Memory B cell (primary cell): ENCODE data around the gene IGF2BP2.

Experiments
- ATAC-seq: fragments of 150-1000 bp; cut with Tn5 transposase; 2 replicates; pipeline ENCODE4 v1.10.0; 2021; ENCODE audit warnings: low read depth, mild to moderate bottlenecking, moderate library complexity
- DNase-seq, 2 donors: peaks; one replicate each; pipeline ENCODE4 v3.0.0; 2022; ENCODE audit warnings: low spot score in 2 of 2
- H3K27ac Mint-ChIP-seq: one replicate; pipeline ENCODE4 v1.8.0; 2022; ENCODE audit warnings: mild to moderate bottlenecking, moderate library complexity, mixed read lengths
- H3K27me3 Mint-ChIP-seq: one replicate; pipeline ENCODE4 v1.8.0; 2022; ENCODE audit warnings: mixed read lengths
- H3K36me3 Mint-ChIP-seq: one replicate; pipeline ENCODE4 v1.8.0; 2022; ENCODE audit warnings: mild to moderate bottlenecking, mixed read lengths
- H3K4me1 Mint-ChIP-seq: one replicate; pipeline ENCODE4 v1.8.0; 2022; ENCODE audit warnings: mixed read lengths
- H3K4me3 Mint-ChIP-seq: one replicate; pipeline ENCODE4 v1.8.0; 2022; ENCODE audit warnings: mild to moderate bottlenecking, moderate library complexity, mixed read lengths
- H3K9me3 Mint-ChIP-seq: one replicate; pipeline ENCODE4 v1.8.0; 2022; ENCODE audit warnings: mixed read lengths

IGF2BP2 gene

DNA sequence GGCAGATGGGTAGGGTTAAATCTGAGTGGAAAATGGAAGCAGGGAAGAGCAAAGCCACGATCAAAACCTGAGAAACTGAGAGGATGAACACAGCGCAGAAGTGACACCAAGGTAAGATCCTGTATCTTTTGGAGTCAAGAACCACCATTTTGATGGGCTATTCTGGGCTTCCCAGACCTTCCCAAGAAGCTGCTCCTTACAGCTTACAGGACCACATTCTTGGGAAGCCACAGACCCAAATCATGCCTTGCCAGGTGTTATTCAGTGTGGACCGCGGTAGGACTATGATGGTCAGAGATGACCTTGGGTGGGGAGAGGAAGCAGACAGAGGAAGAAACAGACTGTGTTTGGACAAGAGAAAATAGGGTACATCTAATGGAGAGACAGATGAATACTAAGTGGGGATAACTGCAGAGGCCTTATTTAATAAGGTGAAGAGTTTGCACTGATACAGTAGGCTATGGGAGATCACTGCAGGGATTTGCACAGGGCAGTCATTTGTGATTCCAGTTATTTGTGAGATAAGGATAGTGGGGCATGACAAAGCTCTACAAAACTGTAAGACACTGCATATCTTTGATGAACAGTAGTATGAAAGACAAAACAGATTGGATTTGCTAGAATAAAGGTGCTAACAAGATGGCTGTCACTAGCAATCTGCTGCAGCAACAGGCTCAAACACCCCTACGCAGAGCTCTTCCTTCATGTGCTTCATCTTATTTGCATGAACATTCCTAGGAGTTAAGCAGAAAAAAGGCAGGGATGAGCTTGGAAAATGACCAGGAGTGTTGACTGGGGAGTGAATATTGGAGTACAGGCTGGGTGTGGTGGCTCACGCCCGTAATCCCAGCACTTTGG, 105.9 kb downstream of the IGF2BP2 start:
- H3K27ac Mint-ChIP-seq = no peak overlapping the region
- no peaks in the 10 kb centered on the region for H3K9me3 Mint-ChIP-seq
- ATAC-seq (no peak), DNase-seq (no peak)
- no peak overlapping the region for H3K4me3 Mint-ChIP-seq
- peaks cover 13% of the 10 kb centered on the region for H3K27me3 Mint-ChIP-seq
- no peaks in the 10 kb centered on the region for H3K36me3 Mint-ChIP-seq
- no peaks in the 10 kb centered on the region for H3K4me1 Mint-ChIP-seq

DNA sequence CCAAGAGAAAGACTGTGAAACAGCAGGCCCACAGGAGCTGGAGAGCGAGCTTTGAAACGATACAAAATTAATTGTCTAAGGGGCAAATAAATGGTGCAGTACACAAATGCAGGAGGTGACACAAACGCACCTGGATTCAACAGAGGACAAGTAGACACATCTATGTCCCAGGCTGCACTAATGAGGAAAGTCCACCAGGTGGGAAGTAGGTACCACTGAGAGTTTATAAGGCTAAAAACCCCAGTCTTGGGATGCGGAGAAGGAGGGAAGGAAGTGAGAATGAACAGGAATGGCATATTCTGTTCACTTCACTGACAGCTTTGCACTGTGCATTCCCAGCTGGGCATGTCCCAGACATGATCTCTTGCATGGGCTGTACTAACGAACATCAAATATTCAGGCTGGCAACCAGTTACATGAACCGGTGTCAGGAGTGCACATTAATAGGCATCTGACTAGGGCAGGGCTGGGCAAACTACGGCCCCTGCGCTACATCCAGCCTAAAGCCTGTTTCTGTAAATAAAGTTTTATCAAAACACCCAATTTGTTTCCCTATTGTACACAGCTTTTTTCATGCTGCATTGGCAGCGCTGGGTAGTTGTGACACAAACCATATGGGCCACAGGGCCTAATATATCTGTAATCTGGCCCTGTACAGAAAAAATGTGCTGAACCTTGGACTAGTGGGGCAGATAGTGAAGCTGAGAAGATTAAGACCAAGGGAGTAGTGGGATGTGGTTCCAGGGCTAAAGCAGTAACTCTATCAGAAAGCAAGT, 107.0 kb downstream of the IGF2BP2 start:
- no peak overlapping the region for H3K4me3 Mint-ChIP-seq
- ATAC-seq = no peak
- peaks cover 11% of the 10 kb centered on the region for H3K27me3 Mint-ChIP-seq
- no peaks in the 10 kb centered on the region for H3K9me3 Mint-ChIP-seq
- no peak for DNase-seq
- H3K27ac Mint-ChIP-seq = no peak overlapping the region
- no peaks in the 10 kb centered on the region for H3K4me1 Mint-ChIP-seq
- H3K36me3 Mint-ChIP-seq = no peaks in the 10 kb centered on the region

- Mint-ChIP-seq H3K4me1 (no peaks in the 10 kb centered on the region), H3K36me3 (no peaks in the 10 kb centered on the region), H3K9me3 (no peaks in the 10 kb centered on the region), H3K27ac (no peak overlapping the region), H3K4me3 (no peak overlapping the region), H3K27me3 (peaks cover 11% of the 10 kb centered on the region)
- DNase-seq (no peak), ATAC-seq (no peak)
Measured at GRCh38 chr3:185717121-185717520, 107.7 kb downstream of the IGF2BP2 start.

- no peak overlapping the region for H3K4me3 Mint-ChIP-seq
- peaks cover 11% of the 10 kb centered on the region for H3K27me3 Mint-ChIP-seq
- H3K36me3 Mint-ChIP-seq = no peaks in the 10 kb centered on the region
- DNase-seq (no peak), ATAC-seq (no peak)
- no peaks in the 10 kb centered on the region for H3K4me1 Mint-ChIP-seq
- H3K27ac Mint-ChIP-seq = no peak overlapping the region
- H3K9me3 Mint-ChIP-seq = no peaks in the 10 kb centered on the region
Measured at GRCh38 chr3:185716436-185717108, 108.3 kb downstream of the IGF2BP2 start.

DNA sequence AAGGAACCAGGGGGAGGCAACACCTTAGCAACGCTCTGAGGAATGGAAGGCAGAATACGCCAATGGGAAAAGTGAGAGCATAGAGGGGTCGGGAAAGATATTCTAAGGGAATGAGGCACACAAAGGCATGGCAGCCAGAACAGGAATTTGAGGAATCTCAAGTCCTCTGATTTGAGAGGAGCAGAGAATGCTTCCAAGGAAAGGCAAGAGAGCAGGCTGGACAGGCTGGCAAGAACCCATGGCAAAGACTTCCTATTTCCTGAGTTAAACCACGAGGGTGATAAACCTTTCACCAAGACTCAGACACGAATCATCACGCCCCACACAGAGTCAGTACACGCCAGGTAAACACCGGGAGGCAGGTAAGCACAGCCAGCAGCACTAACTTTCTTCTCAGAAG, 109.8 kb downstream of the IGF2BP2 start:
- H3K36me3 Mint-ChIP-seq = no peaks in the 10 kb centered on the region
- DNase-seq (no peak), ATAC-seq (no peak)
- H3K4me3 Mint-ChIP-seq = no peak overlapping the region
- H3K9me3 Mint-ChIP-seq = no peaks in the 10 kb centered on the region
- no peaks in the 10 kb centered on the region for H3K4me1 Mint-ChIP-seq
- peaks cover 11% of the 10 kb centered on the region for H3K27me3 Mint-ChIP-seq
- H3K27ac Mint-ChIP-seq = no peak overlapping the region

DNA sequence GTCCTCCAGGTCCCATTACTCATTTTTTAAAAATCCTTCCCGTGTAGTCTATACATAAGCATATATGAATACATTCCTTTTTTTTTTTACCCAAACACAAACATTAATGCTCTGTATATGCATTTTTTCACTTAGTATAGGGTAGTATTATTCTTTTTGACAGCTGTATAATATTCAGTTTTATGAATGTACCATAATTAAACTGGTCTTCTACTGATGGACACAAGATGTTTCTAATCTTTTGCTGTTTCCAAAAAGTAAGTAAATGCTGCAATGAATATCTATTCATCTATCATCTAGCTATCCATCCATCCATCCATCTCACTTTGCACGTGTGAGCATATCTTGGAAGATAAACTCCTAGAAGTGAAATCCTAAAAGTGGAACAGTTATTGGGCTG, 110.8 kb downstream of the IGF2BP2 start:
- Mint-ChIP-seq H3K4me3 (no peak overlapping the region), H3K36me3 (no peaks in the 10 kb centered on the region), H3K4me1 (peaks cover 2% of the 10 kb centered on the region), H3K27ac (no peak overlapping the region), H3K27me3 (peaks cover 13% of the 10 kb centered on the region), H3K9me3 (no peaks in the 10 kb centered on the region)
- DNase-seq (no peak), ATAC-seq (no peak)

GRCh38 chr3:185713015-185713414, 111.8 kb downstream of the IGF2BP2 start:
- H3K4me1 Mint-ChIP-seq = peaks cover 2% of the 10 kb centered on the region
- H3K36me3 Mint-ChIP-seq = no peaks in the 10 kb centered on the region
- DNase-seq = no peak
- no peaks in the 10 kb centered on the region for H3K9me3 Mint-ChIP-seq
- no peak overlapping the region for H3K27ac Mint-ChIP-seq
- H3K27me3 Mint-ChIP-seq = peaks cover 10% of the 10 kb centered on the region
- no peak overlapping the region for H3K4me3 Mint-ChIP-seq
- ATAC-seq = no peak

DNA sequence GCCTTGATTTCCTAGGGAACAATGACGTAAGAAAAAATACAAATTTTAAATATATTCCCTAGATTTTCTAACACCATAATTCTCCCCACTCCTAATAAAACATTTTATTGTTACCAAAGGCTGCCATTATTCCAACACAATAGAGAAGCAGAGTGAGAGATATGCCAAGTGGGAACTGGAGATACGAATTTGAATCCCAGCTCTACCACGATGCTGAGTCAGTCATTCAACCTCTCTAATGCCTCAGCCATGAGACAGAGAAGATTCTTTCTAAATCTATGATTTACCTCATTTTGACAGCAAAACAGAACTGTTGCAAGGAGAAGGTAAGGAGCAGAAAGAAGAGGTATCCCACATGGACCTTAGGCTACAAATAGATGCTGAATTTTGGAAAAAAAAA, 112.5 kb downstream of the IGF2BP2 start:
- Mint-ChIP-seq H3K4me3 (no peak overlapping the region), H3K4me1 (peaks cover 2% of the 10 kb centered on the region), H3K27me3 (peaks cover 11% of the 10 kb centered on the region), H3K27ac (no peak overlapping the region), H3K9me3 (no peaks in the 10 kb centered on the region), H3K36me3 (no peaks in the 10 kb centered on the region)
- DNase-seq (no peak), ATAC-seq (no peak)

GRCh38 chr3:185711255-185711870, 113.5 kb downstream of the IGF2BP2 start:
- H3K9me3 Mint-ChIP-seq = no peaks in the 10 kb centered on the region
- H3K27ac Mint-ChIP-seq = no peak overlapping the region
- H3K27me3 Mint-ChIP-seq = peaks cover 11% of the 10 kb centered on the region
- no peaks in the 10 kb centered on the region for H3K36me3 Mint-ChIP-seq
- H3K4me1 Mint-ChIP-seq = peaks cover 2% of the 10 kb centered on the region
- ATAC-seq = no peak
- H3K4me3 Mint-ChIP-seq = no peak overlapping the region
- no peak for DNase-seq

DNA sequence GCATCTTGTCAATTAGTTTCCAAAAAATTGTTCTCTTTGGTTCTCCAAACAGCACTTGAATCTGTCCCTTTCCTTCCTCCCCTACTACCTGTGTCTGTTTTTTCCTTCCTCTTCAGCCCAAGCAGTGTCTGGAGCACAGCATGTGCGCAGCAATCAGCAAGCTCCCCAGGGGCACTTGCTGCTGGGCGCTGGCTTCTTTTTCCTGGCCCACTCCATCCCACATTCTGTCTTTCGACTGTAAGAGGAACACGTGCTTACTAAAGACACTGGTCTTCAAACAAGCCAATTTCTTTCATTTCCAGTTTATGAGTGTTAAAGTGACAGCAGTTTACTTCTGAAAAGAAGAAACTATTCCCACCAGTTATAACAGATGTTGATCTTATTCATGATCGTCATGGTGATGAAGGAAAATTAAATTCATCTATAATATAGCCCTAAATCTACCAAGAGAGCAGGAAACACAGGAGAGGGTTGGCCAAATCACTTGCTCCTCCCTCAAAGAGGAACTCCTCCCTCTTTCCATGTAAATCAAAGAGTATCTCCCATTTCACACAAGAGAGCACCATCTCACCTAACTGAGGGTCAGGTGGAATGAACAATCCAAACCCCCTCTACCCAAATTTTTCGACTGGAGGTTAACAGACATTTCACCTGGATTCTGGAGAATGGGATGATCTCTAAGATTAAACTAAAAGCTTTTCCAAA, 115.4 kb downstream of the IGF2BP2 start:
- DNase-seq (no peak), ATAC-seq (no peak)
- peaks cover 5% of the 10 kb centered on the region for H3K27me3 Mint-ChIP-seq
- no peak overlapping the region for H3K27ac Mint-ChIP-seq
- peaks cover 2% of the 10 kb centered on the region for H3K4me1 Mint-ChIP-seq
- H3K36me3 Mint-ChIP-seq = no peaks in the 10 kb centered on the region
- no peaks in the 10 kb centered on the region for H3K9me3 Mint-ChIP-seq
- H3K4me3 Mint-ChIP-seq = no peak overlapping the region

- H3K36me3 Mint-ChIP-seq = no peaks in the 10 kb centered on the region
- no peak overlapping the region for H3K4me3 Mint-ChIP-seq
- peaks cover 9% of the 10 kb centered on the region for H3K27me3 Mint-ChIP-seq
- no peak overlapping the region for H3K27ac Mint-ChIP-seq
- no peaks in the 10 kb centered on the region for H3K9me3 Mint-ChIP-seq
- DNase-seq (no peak), ATAC-seq (no peak)
- peaks cover 2% of the 10 kb centered on the region for H3K4me1 Mint-ChIP-seq
Measured at GRCh38 chr3:185708392-185708791, 116.5 kb downstream of the IGF2BP2 start.

DNA sequence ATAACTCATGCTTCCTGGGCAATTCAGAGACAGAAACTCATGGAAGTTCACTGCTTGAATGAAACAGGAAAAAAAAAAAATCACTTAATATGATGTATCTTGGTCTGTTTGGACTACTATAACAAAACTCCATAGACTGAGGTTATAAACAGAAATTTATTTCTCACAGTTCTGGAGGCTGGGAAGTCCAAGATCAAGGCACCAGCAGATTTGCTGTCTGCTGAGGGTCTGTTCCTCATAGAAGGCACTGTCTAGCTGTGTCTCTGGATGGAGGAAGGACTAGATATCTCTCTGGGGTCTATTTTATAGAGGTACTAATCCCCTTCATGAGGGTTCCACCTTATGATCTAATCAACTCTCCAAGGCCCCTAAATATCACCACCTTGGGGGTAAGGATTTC, 119.3 kb downstream of the IGF2BP2 start:
- Mint-ChIP-seq H3K4me3 (no peak overlapping the region), H3K27ac (no peak overlapping the region), H3K27me3 (peaks cover 16% of the 10 kb centered on the region), H3K4me1 (peaks cover 5% of the 10 kb centered on the region), H3K36me3 (no peaks in the 10 kb centered on the region), H3K9me3 (no peaks in the 10 kb centered on the region)
- no peak for DNase-seq
- ATAC-seq = no peak
